Non-pigmented ciliary epithelial cell (primary cell): ENCODE data around the gene ERVV-1.
"Not testable (repeated sequence)": the region's sequence is repeated elsewhere in the genome, so short reads cannot be mapped to it uniquely, and the experiment has no call there.

Experiments used
- DNase-seq: peaks from one replicate; pipeline ENCODE4 v3.0.0-alpha.2; 2010; ENCODE audit warnings: low read depth

Gene ERVV-1

DNA sequence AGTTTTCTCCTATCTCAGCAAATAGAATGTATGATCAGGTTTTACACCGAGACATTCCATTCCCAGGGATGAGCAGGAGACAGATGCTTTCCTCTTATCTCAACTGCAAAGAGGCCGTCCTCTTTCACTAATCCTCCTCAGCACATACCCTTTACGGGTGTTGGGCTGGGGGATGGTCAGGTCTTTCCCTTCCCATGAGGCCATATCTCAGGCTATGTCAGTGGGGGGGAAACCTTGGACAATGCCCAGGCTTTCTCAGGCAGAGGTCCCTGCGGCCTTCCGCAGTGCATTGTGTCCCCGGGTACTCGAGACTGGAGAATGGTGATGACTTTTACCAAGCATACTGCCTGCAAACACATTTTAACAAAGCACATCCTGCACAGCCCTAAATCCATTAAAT lies 14.6 kb downstream of the ERVV-1 start:
- DNase-seq, result not testable (repeated sequence)

- DNase-seq, result no peak
These were observed 20.3 kb downstream of the ERVV-1 start for GRCh38 chr19:53034054-53034453.

DNA sequence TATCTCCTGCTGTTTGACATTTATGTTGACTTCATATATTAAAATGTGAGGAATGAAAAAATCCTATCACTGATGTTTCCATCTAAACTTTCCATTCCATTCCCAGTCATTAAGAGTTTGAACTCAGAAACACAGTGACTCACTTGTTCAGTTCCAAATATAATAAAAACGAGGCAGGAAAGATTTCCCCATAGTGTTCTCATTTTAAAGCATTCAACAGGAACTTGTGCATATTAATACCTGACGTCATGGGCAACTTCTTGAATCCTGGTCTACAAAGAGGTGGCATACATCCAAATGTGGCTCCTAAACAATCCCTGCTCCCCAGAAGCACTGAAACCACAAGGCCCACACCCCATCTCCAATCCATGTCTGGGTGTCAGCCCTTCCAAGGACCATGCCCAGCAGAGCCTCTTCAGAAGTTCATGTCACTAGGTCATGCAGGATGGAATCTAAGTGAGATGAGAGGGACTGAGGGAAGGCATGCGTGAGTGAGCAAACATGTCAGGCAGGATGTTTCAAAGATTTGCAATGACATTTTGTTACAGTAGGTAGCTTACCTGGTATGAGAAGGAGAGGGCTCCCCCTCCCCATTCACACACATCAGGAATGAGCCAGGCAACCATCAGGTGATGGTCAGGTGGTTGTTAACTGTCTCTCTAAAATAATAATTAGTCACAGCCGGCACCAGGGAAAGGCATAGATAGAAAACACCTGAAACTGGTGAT lies 21.4 kb downstream of the ERVV-1 start:
- no peak for DNase-seq

- no peak for DNase-seq
These were observed 23.7 kb downstream of the ERVV-1 start for GRCh38 chr19:53037101-53038097.

DNA sequence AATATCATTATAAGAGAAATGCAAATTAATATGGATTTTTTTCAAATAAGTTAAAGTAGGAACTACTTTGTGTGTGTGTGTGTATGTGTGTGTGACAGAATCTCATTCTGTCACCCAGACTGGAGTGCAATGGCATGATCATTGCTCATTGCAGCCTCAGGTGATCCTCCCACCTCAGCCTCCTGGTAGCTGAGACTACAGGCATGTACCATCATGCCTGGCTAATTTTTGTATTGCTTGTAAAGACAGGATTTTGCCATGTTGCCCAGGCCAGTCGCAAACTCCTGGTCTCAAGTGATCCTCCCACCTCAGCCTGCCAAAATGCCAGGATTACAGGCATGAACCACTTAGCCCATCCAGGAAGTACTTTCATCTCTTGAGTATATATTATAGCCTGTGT lies 27.6 kb downstream of the ERVV-1 start:
- no peak for DNase-seq

GRCh38 chr19:53045536-53045935 lies 31.8 kb downstream of the ERVV-1 start:
- no peak for DNase-seq

DNA sequence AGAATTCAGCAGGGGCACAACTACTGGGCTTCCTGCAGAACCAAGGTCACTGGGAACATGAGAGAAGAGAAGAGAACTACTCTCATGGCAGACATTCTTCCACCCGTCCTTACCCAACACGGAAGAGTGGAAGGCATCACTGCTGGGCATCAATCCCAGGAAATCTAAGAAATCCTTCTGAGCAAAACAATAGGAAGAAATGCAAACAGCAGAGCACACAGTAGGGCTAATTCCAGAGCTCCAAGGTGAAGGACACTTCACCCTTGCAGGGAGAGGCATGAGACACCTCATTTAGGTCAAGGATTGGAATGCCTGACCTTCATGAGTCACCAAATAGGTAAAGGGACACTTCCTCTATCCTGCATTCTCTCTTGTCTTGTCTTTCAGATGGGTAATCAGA lies 33.7 kb downstream of the ERVV-1 start:
- DNase-seq, result no peak

DNA sequence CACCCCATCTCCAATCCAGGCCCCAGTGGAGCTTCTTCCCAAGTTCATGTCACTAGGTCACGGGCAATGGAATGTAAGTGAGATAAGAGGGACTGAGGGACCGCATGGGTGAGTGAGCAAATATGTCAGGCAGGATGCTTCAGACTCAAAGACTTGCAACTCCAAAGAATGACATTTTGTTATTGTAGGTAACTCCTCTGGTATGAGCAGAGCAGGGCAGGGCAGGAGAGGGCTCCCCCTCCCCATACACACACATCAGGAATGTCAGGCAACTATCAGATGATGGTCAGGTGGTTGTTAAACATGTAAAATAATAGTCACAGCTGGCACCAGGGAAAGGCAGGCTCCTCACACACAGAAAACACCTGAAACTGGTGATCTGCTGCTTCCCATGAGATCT lies 41.4 kb downstream of the ERVV-1 start:
- no peak for DNase-seq

GRCh38 chr19:53057904-53058580 lies 44.3 kb downstream of the ERVV-1 start:
- no peak for DNase-seq
